HCT116 (cell line): ENCODE results near the gene LMTK3.

ENCODE experiments used
- CEBPB ChIP-seq: IDR thresholded peaks from 2 replicates; pipeline ENCODE4 v1.6.1; 2012; ENCODE audit warnings: low read depth
- EZH2 ChIP-seq: fragments of 200-600 bp; sonication (generic); IDR thresholded peaks from 2 replicates; pipeline ENCODE4 v1.6.1; 2017; ENCODE audit warnings: antibody characterized with exemption, mixed run types
- POLR2A ChIP-seq: IDR thresholded peaks from 2 replicates; pipeline ENCODE4 v1.7.0; 2011; ENCODE audit warnings: borderline replicate concordance; ENCODE audit not compliant: insufficient read depth, insufficient read length; ENCODE audit errors: extremely low read depth
- POLR2AphosphoS5 ChIP-seq: IDR thresholded peaks from 2 replicates; pipeline ENCODE4 v1.6.1; 2011; ENCODE audit warnings: mild to moderate bottlenecking, low read depth, low read length, moderate library complexity
- RAD21 ChIP-seq: IDR thresholded peaks from 2 replicates; pipeline ENCODE4 v1.6.1; 2012; ENCODE audit warnings: low read depth, mild to moderate bottlenecking
- SIN3A ChIP-seq: IDR thresholded peaks from 2 replicates; pipeline ENCODE4 v1.6.1; 2012; ENCODE audit warnings: low read depth
- SP1 ChIP-seq: IDR thresholded peaks from 2 replicates; pipeline ENCODE4 v1.6.1; 2012; ENCODE audit warnings: low read depth
- YY1 ChIP-seq: IDR thresholded peaks from 2 replicates; pipeline ENCODE4 v1.6.1; 2011; ENCODE audit warnings: low read length, low read depth, moderate library complexity, mild to moderate bottlenecking; ENCODE audit not compliant: insufficient replicate concordance; ENCODE audit errors: extremely low read depth
- ZNF274 ChIP-seq: fragments of 200-500 bp; sonication (Bioruptor generic); IDR thresholded peaks from 2 replicates; pipeline ENCODE4 v1.6.1; 2014; ENCODE audit warnings: mild to moderate bottlenecking, low read depth, low read length, inconsistent platforms
- TF ChIP-seq, protein P1 (sequence below), 3 experiments: fragments of 200-600 bp in 1 of 3; sonication (generic) in 1 of 3; IDR thresholded peaks in 2 of 3; conservative IDR thresholded peaks in 1 of 3; 2 replicates each; pipeline ENCODE4 v1.5.1; 2012 to 2017; ENCODE audit warnings: low read depth in 2 of 3, low read length in 2 of 3, antibody characterized with exemption in 1 of 3, borderline replicate concordance in 1 of 3, control low read depth in 1 of 3, mild to moderate bottlenecking in 1 of 3, mixed read lengths in 1 of 3, mixed run types in 1 of 3, moderate library complexity in 1 of 3; ENCODE audit not compliant: insufficient read depth in 1 of 3
- TF ChIP-seq, protein P2 (sequence below): IDR thresholded peaks from 2 replicates; pipeline ENCODE4 v1.6.1; 2012
- TF ChIP-seq, protein P3 (sequence below): IDR thresholded peaks from 2 replicates; pipeline ENCODE4 v1.6.1; 2012; ENCODE audit warnings: low read depth
- TF ChIP-seq, protein P4 (sequence below): IDR thresholded peaks from 2 replicates; pipeline ENCODE4 v1.6.1; 2012

DNA sequence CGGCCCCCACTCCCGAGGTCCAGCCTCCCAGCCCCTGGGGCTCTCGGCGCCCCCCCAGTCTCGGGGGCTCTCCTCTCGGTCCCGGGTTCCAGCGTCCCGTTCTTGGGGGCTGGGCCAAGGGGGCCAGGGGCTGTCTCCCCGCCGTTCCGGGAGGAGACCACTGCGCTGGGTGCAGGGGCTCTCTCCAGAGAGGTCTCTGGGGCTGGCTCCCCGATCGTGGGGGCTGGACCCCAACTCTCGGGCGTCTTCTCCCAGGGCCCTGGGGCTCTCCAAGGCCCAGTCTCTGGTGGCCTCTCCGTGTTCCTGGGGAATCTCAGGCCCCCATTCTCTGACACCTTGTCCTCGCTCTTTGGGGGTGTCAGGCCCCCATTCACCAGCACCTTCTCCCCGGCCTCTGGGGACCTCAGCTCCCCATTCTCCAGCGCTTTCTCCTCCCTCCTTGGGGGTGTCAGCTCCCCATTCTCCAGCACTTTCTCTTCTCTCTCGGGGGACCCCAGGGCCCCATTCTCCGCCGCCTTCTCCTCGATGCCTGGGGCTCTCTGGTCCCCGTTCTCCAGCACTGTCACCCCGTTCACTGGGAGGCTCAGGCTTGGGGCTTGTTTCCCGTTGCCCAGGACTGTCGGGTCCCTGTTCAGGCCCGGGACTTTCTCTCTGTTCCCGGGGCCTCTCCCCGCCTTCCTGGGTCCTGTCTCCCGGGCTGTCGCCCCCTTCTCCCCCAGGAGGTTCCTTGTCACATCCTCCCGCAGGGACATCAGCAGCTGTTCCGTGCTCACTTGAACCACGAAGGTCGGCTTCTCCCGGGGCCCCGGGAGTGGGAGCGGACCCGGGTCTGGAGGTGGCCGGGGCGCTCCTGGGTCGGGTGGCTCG is 13.7 kb downstream of the LMTK3 start:
- TF ChIP-seq, protein P1, sequence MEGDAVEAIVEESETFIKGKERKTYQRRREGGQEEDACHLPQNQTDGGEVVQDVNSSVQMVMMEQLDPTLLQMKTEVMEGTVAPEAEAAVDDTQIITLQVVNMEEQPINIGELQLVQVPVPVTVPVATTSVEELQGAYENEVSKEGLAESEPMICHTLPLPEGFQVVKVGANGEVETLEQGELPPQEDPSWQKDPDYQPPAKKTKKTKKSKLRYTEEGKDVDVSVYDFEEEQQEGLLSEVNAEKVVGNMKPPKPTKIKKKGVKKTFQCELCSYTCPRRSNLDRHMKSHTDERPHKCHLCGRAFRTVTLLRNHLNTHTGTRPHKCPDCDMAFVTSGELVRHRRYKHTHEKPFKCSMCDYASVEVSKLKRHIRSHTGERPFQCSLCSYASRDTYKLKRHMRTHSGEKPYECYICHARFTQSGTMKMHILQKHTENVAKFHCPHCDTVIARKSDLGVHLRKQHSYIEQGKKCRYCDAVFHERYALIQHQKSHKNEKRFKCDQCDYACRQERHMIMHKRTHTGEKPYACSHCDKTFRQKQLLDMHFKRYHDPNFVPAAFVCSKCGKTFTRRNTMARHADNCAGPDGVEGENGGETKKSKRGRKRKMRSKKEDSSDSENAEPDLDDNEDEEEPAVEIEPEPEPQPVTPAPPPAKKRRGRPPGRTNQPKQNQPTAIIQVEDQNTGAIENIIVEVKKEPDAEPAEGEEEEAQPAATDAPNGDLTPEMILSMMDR (IDR thresholded peaks at IDR 0.05 in 2 of 3, conservative IDR thresholded peaks at IDR 0.05 in 1 of 3; ENCODE audit: borderline replicate concordance in 1 of 3, insufficient read depth in 1 of 3, low read depth in 2 of 3, low read length in 2 of 3), result no peak
- TF ChIP-seq POLR2A, result no peak
- TF ChIP-seq CEBPB, result no peak
- TF ChIP-seq SIN3A, result no peak
- no peak for TF ChIP-seq ZNF274
- TF ChIP-seq SP1, result no peak
- TF ChIP-seq RAD21, result no peak
- TF ChIP-seq, protein P2, sequence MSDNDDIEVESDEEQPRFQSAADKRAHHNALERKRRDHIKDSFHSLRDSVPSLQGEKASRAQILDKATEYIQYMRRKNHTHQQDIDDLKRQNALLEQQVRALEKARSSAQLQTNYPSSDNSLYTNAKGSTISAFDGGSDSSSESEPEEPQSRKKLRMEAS, result no peak
- no peak for TF ChIP-seq POLR2AphosphoS5
- TF ChIP-seq, protein P3, sequence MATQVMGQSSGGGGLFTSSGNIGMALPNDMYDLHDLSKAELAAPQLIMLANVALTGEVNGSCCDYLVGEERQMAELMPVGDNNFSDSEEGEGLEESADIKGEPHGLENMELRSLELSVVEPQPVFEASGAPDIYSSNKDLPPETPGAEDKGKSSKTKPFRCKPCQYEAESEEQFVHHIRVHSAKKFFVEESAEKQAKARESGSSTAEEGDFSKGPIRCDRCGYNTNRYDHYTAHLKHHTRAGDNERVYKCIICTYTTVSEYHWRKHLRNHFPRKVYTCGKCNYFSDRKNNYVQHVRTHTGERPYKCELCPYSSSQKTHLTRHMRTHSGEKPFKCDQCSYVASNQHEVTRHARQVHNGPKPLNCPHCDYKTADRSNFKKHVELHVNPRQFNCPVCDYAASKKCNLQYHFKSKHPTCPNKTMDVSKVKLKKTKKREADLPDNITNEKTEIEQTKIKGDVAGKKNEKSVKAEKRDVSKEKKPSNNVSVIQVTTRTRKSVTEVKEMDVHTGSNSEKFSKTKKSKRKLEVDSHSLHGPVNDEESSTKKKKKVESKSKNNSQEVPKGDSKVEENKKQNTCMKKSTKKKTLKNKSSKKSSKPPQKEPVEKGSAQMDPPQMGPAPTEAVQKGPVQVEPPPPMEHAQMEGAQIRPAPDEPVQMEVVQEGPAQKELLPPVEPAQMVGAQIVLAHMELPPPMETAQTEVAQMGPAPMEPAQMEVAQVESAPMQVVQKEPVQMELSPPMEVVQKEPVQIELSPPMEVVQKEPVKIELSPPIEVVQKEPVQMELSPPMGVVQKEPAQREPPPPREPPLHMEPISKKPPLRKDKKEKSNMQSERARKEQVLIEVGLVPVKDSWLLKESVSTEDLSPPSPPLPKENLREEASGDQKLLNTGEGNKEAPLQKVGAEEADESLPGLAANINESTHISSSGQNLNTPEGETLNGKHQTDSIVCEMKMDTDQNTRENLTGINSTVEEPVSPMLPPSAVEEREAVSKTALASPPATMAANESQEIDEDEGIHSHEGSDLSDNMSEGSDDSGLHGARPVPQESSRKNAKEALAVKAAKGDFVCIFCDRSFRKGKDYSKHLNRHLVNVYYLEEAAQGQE, result no peak
- TF ChIP-seq YY1, result no peak
- no peak for TF ChIP-seq EZH2
- TF ChIP-seq, protein P4, sequence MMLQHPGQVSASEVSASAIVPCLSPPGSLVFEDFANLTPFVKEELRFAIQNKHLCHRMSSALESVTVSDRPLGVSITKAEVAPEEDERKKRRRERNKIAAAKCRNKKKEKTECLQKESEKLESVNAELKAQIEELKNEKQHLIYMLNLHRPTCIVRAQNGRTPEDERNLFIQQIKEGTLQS, result no peak
